Measurements from ENCODE around the gene MTMR6.
"Not testable (repeated sequence)": the region's sequence is repeated elsewhere in the genome, so short reads cannot be mapped to it uniquely, and the experiment has no call there.

Gene MTMR6

DNA sequence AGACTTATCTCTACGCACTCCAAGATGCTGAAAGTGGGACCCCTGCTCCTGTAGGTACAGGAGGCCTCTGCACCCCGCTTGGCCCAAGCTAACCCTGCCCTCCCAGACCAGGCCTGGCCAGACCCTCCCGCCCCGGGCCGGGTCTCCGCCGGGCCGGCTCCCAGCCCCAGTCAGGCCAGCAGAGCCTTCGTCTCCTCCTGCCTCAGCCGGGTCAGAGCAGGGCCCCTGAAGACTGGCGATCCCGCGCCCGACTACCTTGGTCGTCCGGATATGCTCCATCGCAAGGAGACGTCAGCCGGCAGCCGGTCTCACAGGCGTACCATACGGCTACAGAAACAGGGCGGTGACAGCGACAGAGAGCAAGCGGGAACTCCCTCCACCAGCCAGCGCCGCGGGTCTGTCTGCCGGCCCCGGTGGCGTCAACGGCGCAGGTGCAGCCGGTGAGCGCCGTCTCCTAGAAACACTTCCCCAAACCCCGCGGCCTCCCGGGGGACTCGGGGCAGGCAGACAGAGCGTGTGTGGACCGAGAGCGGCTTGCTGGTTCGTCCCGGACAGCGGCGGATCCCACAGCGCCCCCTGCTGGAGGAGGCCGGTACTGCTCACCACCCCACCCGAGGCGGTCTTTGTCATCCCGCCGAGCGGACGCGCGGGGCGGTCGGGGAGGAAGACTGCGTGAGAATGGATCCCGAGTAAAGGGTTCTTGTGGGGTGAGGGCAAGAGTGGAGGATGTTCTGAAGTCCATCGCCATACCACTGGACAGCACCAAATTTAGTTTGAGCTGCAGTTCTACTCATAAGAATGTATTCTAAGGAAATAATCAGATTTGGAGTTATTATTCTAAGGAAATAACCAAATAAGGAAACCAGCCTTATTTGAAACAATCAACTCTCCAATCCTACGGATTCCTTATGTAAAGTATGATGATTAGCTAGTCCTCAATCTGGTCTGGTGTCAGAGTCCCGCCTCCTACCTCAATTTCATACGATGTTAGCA is at the start of gene MTMR6:
Gene MTMR6 (minus strand): TSS at position 520 of the 993 bp plus-strand sequence. CDS start 241 bp downstream, at position 279.
- DNase-seq = peak; percentile 96 to 97

DNA sequence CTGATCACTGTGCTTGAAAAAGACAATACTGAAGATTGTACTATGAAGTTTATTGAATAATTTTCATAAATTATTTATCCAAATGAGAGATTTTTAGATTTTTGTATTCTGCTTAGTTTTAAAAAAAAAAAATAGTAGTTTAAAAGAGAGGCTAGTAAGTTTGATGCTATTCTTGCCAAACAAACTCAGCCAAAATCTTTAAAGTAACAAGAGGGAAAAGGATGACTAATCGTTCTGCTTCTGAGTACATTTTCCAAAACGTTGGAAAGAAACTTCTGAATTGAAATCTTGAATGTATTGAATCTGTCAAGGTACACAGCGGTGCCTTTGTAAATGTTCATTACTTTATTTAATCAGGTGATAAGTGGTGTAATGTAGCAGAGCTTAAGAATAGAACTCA is 48.6 kb upstream of the MTMR6 start:
- DNase-seq = no peak

DNA sequence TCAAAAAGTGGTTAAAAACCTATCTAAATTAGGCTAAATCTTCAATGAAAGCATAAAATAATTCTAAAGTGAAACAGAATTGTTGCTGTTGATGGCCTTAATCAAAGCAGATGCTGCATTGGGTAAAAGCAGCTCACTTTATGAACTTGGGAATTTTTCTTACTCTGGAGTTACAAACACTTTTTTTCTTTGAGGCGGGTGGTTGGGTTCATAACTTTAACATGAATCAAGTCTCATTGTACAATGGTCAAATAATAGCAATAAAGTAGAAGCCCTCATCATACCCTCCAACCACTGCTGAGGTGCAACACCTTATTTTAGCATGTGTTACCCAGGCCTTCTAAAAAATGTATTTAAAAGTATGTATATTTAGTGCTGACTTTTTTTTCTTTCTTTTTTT is 43.3 kb upstream of the MTMR6 start:
- no peak for DNase-seq

DNA sequence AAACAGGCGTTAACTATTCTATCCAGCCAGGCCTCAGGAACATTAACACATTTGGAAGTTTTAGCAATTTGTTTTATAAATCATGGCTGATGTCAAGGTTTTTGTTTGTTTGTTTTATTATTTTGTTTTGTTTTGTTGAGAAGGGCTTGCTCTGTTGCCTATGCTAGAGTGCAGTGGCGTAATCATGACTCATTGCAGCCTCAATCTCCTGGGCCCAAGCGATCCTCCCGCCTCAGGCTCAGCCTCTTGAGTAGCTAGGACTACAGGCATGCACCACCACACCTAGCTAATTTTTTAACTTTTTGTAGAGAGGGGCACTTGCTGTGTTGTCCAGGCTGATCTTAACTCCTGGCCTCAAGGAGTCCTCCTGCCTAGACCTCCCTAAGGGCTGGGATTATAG is 42.4 kb upstream of the MTMR6 start:
- no peak for DNase-seq

DNA sequence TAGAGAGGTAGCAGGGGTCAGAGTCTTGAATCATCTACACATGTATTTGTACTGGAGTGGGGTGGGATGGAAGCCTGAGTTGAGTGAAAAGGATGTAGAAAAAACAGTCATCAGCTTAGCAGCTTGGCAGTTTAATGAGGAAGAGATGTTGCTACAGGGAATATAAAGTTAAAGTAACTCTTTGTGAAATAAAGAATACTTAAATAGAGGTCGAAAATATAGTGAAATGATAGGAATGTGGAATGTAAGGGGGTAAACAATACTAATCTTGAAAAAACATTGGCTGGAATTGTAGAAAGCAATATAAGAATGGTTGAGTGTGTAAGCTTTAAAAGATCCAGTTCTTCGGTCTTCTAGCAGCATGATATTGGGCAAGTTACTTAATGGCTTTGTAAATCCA is 36.8 kb upstream of the MTMR6 start:
- no peak for DNase-seq

DNA sequence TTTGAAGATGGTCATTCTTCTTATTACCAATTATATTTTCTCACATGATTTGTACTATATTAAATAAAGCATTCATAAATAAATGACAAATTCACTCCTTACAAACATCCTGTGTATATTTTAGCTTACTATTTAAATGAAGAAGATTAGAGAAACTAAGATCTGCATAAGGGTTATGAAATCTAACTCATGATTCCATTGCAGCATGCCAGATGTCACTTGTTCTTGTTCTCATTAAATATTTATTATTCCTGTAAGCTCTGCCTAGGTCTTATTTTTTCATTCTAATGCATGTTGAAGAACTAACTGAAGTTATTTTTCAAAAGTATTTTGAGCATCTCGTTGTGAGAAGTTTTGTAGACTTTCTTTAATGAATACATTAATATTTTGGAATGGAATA is 32.5 kb upstream of the MTMR6 start:
- no peak for DNase-seq

DNA sequence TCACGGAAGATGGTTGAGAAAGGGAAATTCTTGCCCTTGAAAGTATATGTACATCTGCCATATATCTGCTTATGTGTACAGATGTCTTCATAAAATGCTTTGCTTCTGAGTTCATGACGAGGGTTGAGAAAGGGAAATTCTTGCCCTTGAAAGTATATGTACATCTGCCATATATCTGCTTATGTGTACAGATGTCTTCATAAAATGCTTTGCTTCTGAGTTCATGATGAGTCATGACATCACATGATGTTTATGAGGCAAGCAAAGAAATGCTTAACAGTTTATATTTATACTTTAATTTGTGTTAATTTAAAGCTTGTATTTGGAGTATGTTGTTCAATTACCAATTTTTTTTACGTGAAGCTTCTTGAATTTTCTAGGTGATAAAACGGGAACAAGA is 31.7 kb upstream of the MTMR6 start:
- not testable (repeated sequence) for DNase-seq

DNA sequence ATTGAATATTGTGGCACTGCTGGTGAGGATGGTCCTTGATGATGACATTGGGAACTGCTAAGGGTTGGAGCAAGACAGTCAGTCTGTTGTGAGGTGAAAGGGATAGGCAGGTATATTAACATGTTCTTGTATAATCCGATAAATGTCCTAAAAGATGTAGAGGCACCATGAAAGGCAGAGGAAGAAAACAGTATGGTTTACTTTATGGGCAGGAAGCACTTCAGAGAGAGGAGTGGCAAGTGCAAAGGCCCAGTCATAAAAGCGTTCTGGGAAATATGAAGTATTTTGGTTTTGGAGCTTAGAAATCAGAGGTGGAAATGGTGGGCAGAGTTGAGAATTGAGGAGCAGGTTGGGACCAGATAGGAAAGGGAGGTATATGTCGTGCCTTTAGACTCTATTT is 23.6 kb upstream of the MTMR6 start:
- no peak for DNase-seq

DNA sequence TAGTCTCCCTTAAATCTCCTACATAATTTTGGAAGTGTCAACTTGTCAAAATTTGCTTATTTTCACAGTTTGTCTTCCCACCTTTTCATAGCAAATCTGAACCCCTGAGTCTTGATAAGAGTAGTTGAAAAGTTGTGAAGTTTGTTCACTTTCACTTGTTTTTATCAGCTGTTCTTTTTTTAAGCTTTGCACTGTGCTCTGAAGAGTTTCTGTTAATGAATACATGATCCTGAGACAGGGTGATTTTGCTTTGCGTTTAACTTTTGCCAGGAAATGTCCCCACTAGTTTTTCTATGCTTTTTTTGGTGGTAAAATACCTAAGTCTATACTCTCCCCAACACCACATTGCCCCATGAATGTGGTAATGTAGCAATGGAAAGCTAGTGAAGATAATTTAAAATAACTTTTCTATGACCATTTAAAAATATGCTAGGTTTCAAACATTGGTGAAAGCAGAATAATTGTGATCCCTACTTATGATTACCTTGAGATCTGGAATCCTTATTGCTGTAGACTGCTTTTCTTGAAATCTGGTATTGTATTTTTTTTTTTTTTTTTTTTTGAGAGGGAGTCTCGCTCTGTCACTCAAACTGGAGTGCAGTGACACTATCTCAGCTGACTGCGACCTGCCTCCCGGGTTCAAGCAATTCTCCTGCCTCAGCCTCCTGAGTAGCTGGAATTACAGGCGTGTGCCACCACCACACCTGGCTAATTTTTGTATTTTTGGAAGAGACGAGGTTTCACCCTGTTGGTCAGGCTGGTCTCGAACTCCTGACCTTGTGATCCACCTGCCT is 19.6 kb upstream of the MTMR6 start:
- DNase-seq = no peak

DNA sequence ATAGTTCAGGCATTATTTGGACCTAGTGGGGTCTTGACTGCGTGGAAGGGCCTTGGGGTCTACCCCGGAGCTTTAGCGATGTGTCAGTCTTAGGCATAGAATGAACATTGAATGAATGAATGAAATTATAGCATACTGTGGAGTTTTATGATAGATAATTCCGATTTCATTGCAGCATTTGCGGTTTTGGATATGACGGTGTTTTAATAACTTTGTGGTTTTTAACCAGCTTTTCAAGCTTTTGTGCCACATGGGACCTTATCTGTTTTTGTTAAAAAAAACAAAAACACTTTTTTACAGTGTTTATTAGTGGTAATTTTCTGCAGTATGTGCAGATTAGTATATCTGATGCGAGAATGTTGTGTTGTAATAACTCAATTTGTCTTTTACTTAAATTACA is 14.8 kb upstream of the MTMR6 start:
- no peak for DNase-seq

DNA sequence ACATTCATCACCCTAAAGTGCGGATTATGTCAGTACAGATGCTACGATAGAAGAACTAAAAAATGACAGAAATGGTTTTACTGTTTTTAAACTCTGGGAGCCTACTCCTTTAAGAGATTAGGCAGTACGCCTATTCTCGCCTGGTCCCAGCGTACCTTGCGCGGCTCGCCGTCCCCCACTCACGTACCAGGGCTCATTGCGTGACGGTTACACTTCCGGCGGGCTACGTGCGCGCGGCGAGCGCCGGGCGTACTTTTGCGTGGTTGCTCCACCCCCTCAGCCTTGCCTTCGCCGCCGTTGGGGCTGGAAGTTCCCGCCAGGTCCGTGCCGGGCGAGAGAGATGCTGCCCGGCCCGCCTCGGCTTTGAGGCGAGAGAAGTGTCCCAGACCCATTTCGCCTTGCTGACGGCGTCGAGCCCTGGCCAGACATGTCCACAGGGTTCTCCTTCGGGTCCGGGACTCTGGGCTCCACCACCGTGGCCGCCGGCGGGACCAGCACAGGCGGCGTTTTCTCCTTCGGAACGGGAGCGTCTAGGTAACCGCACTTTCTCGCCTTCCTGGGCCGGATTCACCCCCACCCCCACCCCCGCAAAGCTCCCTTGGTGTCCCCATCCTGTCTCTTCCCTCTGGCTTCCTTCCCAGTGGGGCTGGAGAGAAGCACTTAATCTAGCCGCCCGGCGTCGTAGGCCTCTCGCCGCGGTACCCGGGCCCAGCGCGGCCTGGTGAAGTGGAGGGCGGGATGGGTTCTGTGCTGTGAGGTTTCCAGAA is 14.2 kb upstream of the MTMR6 start, which contains the start of gene NUP58:
Gene NUP58 (plus strand): TSS at position 279 of the 767 bp plus-strand sequence. CDS start 149 bp downstream, at position 428.
- peak; percentile 87 to 89 for DNase-seq

DNA sequence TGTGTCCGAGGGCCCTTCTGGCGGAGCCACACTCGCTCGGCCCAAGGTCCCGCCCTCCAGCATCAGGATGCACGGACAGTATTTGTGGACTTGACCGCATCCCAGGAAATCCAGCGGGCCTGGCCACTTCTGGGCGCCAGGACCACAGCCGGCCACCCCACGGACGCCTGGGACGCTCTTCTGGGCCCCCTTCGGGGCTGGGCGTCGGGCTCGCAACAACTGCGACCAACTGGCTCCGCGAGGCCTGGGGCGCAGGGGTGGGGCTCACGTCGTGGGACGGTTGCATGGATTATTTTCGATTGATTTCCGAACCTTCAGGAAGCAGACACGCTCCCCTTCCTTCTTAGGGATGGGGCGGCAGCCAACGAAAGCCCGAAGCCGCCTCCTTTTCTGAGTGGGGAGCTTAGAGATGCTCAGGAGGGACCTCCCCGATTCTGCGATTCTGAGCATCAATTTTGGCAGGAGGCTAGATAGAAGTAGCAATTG is 13.6 kb upstream of the MTMR6 start:
- DNase-seq = no peak

DNA sequence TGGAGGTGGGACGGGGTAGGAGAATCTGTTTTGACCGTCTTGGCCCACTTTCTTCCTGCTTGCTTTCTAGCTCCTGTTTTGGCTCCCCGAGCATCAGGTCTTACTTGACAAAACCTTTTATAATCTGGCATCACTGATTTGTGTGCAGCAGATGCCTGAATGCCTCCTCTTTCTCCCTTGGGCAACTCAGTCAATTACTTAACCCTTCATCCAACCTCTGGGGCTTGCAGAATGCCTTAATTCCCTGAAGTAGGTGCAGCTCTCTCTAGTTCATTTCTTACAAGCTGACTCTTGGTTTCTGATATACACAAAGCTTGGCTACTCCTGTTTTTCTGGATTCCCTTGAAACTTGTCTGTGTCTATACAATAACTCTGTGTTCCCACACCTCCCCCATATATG is 8.4 kb upstream of the MTMR6 start:
- DNase-seq = no peak

DNA sequence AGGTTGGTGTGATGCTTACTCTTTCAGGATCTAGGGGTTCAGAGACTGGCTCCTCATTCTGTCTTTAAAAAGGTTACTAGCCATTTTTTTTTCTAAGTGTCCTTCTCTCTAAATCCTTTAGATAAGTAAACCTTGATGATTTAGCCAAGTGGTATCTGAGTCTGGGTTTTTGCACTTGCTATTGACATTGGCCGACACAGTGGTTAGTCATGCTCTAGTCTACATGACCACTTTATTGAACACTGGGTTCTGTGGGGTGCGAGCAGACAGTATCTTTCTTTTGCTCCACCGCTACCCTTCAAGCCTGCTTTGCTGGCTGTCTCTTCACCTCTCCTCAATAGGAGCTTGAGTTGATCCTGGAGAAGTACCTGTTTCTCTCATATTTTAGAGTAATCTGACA is 7.9 kb upstream of the MTMR6 start:
- DNase-seq = no peak

DNA sequence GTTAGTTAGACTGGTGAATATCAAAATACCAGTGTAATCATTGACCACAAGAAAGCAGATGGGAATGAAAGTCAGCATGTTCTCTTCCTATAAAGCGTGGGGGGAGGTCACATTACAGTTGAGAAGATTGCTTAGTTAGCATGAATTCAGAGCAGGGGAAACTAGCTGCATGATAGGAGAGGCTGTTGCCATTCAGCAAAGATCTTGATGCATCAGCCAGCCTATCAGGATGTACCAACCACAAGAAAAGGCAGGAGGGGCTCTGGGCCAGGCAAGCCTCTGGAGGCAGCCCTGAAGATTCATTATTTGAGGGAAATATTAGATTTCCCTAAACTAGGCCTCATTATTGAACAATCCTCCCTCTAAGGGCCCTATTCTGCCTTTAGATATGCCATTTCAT is 5.0 kb upstream of the MTMR6 start:
- DNase-seq = no peak

DNA sequence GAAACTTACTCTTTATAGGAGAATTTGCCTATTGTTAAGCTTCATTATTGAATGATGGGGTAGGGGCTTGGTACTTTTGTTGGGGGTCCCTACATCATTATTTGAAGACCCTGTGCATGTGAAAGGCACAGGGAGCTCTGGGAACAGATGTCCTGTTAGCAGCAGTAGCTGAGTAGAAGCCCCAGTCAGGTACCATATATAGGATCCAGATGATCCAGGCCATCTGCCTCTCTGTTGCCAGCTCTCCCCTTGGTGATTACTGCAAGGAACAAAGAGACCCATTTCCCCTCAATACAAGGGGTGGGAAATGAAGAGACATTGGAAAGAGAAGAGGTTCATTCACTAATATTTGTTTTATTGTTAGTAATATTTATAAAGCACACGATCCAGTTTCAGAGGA is 4.4 kb upstream of the MTMR6 start:
- DNase-seq = no peak

DNA sequence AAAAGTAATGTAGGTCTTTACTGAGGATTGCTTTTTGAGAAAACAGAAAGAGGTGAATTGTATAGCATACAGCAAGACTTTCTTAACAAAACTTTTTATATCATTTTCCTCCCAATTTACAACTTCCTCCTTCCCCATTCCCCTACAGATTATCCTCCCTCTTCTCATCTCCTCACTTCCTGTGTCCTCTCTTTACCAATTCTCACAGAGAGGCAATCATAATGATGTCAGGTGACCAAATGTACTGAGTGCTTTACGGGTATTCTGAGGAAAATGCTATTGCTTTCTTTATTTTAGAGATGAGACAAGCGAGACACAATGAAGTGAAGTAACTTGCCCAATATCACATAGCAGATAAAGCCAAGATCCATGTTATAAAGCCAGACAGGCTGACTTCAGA is 1.7 kb upstream of the MTMR6 start:
- no peak for DNase-seq

DNA sequence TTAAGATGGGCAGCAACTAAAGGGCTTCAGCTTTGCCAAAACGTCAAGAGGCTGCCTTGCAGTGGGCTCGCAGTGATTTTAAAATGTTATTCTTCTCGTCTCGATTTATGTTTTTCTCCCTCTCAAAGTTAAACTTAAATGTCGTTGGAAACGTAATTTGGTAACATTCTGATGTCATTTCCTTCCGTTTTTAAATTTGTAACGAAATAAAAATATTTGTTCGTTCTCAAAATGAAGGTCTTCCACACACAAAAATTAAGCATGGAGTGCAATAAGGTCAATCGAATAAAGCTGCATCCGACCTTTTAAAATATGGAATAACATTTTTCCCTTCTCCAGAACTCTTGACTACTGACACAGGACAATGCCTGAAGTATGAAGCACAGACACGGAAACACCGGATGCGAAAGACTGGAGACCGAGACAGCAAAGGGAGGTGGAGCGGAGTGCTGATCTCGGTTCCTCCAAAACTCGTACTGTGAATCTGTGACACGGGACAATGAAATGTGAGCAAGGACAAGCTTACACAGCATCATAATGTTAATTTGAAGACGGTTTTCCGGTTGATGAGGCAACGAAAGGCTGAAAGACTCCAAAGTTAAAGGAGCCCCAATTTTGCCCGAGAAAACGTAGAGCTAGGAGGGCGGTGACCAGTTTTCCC is 850 bp downstream of the MTMR6 start:
- no peak for DNase-seq

DNA sequence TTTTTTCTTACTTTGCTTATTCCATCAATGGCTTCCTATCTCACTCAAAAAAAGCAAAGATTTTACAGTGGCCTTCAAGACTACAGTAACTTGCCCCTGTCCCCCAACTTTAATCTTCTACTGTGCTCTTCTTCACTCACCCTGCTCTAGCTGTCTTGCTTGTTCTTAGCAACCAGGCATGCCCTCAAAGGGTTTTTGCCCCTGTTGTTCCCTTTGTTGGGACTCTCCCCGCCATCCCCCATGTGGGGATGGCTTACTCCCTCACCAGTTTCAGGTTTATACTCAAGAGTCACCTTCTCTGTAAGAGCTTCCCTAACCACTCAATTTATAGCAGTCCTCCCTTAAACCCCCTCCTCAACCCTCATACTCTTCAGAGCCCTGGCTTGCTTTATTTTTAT is 5.4 kb downstream of the MTMR6 start:
- DNase-seq = no peak

DNA sequence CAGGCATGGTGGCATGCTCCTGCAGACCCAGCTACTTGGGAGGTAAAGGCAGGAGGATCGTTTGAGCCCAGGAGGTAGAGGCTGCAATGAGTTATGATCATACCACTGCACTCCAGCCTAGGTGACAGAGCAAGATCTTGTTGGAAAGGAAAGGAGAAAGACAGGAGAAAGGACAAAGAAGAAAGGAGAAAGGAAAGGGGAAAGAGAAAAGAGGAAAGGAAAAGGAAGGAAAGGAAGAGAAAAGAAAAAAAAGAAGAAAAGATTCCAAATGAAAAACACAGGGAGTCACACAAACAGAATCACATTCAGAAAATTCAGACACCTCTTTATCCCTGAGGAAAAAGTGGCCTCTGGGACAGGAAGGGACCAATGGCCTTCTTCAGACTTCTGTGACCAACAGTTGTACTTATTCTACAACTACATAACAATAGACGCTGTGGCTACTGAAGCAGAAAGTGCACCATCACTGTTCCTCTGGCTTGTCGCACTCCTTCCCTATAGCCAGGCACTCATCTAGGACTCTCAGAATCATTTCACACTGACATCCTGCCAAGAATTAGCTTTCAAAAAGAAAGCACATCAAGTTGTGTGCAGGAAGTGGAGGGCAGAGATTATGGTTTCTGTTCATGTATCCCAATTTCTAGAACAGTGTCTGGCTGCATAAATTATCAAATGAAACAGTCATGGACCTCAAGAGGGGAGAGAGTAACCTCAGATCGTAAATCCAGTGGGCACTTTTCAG is 5.9 kb downstream of the MTMR6 start:
- no peak for DNase-seq

DNA sequence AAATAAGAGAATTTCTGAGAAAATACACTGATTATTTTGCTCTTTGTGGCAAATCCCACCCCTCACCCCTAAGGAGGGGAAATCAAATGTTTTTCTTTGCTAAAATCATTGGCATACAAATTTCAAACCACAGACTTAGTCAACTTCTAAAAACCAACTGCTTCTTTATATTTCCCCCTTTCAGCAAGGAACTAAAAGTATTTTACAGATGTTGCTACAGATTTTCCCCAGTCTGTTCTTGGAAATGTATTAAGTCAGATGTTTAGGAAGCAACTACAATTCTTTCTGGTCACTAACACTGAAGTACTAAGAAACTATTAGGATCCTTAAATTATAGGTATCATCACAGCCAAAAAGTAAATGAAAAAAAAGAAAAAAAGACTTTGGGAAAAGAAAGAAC is 6.9 kb downstream of the MTMR6 start:
- DNase-seq = no peak

DNA sequence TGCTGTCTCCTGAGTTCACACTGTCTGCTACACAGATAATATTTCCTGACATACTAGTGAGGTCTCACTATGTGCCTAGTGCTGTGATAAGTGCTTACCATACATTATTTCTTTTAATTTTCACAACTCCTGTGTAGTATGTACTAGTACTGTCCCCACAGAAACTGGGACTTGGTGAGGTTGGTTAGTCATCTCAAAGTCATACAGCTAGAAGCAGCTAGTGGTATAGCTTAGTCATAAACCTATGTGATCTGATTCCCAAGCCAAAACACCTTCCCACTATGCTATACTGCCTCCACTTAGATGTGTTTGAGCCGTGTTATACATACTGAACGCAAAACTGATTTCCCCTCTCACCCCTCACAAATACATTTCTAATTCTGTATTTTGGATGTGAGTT is 10.5 kb downstream of the MTMR6 start:
- DNase-seq = no peak

Data from stimulated activated CD4-positive, alpha-beta T cell treated with anti-CD3 and anti-CD28 coated beads, Interleukin-2, amount 100 ng/mL, for 48 hours (primary cell).